GM21786 (cell line): ENCODE measurements around the gene GSTA2.
A peak's percentile ranks its signal among the peaks of the same experiment; 100 is the strongest.
"Not testable (repeated sequence)": the region's sequence is repeated elsewhere in the genome, so short reads cannot be mapped to it uniquely, and the experiment has no call there.

Source experiments
- ATAC-seq: cut with Tn5 transposase; IDR thresholded peaks from one replicate; pipeline ENCODE4 v1.9.1; 2021; ENCODE audit not compliant: unreplicated experiment

The GSTA2 gene

DNA sequence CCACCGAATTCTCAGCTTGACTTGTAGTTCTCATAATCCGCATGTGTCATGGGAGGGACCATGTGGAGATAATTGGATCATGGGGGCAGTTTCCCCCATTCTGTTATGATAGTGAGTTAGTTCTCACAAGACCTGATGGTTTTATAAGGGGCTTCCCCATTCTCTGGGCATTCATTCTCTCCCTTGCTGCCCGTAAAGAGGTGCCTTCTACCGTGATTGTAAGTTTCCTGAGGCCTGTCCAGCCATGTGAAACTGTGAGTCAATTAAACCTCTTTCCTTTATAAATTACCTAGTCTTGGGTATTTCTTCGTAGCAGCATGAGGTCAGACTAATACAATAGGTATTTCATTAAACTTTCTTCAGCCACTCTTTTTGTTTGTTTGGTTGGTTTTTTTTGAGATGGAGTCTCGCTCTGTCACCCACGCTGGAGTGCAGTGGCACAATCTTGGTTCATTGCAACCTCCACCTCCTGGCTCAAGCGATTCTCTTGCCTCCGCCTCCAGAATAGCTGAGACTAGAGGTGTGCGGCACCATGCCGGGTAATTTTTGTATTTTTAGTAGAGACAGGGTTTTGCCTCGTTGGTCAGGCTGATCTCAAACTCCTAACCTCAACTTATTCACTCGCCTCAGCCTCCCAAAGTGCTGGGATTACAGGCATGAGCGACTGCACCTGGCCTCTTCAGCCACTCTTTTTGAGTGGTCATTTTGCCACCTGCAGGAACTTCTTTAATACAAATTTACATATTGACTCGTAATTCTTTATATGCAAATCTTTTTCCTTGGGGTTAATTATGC lies 36.3 kb downstream of the GSTA2 start:
- no peak for ATAC-seq

DNA sequence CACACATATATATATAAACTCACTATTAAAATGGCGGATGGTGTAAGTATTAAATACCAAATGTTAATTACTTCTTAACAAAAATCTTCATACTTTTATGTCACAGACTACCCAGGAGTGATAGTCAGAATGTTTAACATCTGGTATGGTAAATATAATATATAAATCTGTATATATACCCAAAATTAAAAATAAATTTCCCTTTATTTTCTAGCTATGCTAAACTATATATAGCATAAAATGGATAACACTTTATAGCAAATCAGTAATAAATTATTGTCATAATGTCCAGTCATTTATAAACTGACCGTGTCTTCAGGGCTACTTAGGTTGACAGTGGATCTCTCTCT lies 37.1 kb downstream of the GSTA2 start:
- ATAC-seq: no peak

DNA sequence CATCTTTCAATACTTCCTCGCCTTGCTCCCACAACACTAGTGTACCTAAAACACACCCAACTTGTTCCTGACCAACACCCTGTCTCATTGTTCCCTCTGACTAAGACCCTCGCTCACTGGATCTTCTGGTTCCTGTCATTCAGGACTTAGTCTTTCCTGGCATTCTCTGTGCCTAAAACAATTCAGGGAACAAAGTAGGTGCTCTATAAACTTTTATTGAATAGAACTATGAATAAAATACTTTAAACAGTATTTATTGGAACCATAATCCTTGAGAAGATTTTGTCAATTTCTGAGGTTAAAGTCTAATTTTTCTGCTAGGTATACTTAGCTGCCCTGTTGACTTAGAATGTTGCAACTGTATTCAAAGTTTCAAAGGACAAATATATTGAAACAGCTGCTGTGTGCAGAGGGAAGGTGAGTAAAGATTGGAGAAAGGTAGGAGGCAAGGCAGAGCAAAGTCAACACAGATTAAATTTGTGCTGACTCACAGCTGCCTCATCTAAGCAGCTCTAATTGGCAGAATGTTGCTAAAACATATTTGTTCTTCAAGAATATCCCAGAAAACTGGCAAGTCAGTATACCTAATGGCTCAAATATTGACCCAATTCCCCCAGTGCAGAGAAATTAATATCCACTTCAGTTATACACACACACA lies 37.6 kb downstream of the GSTA2 start:
- ATAC-seq: no peak

DNA sequence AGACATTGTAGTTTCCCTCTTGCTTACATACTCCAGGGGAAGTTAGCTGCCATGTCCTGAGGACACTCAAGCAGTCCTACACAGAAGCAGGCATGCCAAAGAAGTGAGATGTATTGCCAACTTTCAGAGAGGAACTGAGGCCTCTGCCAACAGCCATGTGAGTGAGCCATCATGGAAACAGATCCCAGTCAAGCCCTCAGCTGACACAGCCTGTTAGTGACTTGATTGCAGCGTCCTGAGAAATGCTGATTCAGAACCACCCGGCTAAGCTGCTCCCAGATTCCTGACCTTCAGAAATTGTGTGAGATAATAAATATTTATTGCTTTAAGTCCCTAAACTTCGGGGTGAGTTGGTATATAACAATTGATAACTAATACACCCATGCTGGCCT lies 38.1 kb downstream of the GSTA2 start:
- ATAC-seq: no peak

DNA sequence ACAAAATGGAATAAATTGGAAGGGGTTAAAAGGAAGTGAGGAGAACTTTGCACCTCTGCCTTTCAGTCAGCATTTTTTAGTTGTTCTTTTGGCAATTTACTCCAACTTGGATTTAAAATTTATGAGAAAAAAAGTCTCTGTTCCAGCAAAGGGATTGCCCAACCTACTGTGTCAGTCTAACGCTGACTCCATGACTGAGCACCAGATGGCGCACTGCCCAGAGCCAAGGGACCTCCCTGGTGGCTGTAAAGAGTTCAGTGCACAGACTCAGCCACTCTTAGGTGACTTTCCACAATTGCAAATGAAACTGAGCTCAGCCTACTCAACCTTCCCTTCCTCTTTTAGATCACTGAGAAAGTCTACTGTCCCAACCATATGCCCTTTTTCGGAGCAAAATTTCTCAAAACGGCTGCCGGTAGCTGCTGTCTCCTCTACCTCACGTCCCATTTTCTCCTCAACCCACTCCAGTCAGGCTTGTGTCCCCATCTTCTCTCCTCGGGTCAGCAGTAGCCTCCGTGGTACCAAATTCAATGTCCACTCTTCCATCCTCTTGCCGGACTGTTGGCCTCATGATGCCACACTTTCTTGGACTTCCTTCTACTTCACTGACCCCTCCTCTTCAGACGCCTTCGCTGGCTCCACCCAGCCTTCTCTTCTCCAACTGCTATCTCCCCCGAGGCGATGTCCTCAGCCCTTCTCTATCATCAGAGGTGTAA lies 38.7 kb downstream of the GSTA2 start:
- peak; percentile 97 for ATAC-seq

DNA sequence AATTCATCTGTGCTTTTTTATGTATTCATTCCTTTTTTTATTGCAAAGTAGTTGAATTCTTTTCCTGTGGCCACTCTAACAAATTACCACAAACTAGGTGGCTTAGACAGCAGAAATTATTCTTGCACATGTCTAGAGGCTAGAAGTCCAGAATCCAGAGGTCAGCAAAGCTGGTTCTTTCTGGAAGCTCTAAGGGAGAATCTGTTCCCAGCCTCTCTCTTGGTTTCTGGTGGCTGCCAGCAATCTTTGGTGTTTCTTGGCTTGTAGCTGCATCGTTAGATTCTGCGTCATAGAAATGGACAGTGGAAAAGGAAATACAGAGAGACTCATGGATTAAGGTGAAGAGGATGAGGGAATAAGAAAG lies 39.3 kb downstream of the GSTA2 start:
- no peak for ATAC-seq

DNA sequence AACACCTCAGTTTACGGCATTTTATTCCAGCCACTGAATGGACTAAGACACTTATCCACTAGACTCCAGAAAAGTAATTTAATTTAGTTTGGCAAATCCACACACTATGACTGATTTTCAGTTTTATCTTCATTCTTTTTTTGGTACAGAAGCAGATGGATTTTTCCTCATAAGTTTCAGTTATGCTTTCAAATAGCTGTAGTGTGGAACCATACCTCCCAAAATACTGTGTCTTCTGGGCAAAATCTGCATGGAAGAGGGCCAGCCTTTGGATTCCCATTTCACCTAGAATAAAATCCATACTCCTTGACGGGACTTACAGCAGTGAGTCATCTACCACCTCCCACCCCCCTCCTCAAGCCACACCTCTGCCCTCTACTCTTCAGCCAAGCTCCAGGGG lies 43.0 kb downstream of the GSTA2 start:
- no peak for ATAC-seq

DNA sequence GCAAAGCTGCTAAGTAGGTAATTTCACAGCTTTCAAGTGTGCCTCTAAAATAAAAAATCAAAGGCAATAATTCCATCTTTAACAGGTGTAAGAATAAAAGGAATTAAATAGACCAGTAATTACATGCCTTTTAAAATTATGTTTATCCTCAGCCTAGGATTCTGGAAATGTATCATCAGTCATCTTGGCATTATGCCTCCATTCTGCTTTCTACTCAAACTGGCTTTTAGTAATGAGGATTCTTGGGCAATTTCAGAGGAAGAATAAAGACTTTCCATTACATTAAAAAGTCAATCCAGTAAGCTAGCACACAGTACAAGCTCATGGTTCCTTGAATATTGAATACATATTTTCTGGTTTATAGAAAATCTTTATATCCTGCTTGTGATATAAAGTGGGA lies 44.7 kb downstream of the GSTA2 start:
- ATAC-seq: no peak

DNA sequence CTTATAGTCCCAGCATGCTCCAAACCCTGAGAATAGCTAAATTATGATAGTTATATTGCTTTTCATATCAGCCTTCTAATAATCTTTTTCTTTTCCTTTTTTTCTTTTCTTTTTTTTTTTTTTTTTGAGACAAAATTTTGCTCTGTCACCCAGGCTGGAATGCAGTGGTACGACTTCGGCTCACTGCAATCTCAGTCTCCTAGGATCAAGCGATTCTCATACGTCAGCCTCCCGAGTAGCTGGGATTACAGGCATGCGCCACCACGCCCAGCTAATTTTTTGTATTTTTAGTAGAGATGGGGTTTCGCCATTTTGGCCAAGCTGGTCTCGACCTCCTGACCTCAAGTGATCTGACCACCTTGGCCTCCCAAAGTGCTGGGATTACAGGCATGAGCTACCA lies 48.5 kb downstream of the GSTA2 start:
- not testable (repeated sequence) for ATAC-seq

DNA sequence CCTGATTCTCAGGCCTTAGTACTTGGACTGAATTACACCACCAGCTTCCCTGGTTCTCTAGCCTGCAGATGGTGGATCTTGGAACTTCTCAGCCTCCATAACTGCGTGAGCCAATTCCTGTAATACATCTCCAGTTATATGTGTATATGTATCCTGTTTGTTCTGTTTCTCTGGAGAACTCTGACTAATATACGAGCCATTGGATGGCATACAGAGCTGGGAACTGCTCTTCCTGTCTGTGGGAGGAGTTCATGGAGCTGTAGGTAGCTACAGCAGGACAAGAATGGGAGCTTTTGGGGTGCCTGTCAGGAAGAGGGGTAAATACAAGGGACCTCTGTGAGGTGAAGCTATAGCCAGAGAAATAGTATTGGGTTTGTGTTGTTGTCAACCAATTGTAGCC lies 51.1 kb downstream of the GSTA2 start:
- no peak for ATAC-seq

DNA sequence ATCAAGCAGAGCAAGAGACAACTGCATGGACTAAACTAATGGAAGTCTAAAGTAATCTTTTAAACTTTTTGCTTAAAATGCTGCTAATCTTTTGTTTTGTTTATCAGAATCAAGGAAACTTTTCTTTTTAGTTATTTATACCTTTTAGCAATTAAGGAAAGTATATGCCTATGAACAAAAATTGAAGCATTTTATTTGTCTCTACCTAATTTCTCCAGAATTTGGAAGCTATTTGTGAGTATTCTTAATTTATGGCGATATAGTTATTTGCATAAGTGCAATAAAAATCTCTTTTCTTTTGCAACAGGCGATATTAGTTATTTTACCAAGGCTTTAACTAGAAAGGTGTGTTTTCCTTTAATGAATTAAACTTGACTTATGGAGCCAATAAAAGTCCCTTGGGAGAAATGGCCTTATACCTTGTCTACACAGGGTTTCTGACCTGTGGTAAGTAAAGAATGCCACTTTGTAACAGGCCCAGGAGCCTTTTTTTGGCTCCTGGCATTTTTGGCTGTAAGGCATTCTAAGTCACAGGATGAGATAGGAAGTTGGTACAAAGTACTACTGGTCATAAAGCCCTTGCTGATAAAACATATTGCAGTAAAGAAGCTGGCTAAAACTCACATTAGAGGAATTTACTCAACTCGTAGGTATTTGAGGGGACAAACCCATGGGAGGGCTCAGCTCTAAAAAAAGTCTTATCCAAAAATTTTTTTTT lies 55.2 kb downstream of the GSTA2 start:
- no peak for ATAC-seq

DNA sequence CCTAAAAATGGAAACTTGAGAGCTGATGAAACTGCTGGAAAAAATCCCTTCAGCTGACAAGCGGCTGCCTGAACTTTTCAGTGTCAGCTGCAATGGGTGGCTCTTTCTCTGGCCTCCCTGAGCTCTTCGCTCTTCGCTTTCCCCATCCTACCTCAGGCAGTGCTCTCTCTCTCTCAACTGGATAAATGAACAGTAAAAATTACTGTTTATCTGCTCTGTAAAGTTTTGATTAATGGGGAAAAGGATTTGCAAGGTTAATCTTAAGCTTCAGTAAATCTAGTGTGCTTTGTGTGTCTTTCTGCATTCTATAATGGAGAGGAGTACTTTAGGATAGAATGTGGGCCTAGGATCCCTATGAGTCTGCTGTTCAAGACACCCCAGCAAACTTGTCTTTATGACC lies 57.3 kb downstream of the GSTA2 start:
- no peak for ATAC-seq

DNA sequence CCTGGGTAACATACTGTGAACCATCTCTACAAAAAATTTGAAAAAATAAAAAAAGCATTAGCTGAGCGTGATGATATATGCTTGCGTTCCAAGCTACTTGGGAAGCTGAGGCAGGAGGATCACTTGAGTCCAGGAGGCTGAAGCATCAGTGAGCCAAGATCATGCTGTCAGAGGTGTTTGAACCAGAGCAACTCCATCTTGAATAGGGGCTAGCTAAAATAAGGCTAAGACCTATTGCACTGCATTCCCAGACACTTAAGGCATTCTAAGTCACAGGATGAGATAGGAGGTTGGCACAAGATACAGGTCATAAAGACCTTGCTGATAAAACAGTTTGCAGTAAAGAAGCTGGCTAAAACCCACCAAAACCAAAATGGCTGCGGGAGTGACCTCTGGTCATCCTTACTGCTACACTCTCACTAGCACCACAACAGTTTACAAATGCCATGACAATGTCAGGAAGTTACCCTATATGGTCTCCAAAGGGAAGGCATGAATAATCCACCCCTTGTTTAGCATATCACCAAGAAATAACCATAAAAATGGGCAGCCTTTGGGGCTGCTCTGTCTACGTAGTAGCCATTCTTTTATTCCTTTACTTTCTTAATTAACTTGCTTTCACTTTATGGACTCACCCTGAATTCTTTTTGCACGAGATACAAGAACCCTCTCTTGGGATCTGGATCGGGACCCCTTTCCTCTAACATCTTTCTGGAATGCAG lies 58.3 kb downstream of the GSTA2 start:
- ATAC-seq: not testable (repeated sequence)

DNA sequence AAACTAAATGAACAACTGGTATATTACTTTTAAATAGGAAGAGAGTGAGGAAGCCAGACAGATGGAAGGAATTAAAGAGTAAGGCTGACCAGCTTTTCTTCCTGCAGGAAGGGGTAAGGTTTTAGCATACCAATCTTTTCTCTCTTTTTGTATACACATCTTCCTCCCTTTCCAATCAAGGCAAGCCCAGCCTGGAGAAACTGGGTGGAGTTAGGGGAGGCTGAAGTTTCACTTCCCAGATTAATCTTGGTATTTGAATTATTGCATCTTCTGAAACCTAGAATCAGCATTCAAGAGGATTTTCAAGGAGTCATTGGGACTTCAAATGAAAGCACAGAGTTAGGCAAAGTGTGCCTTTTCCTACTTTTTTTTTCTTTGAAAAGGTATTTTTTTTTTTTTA lies 59.2 kb downstream of the GSTA2 start:
- ATAC-seq: no peak
